Neural progenitor cell (in vitro differentiated cells): ENCODE results near the gene SUSD2.

ENCODE experiments used
- CTCF ChIP-seq: fragments of 200-600 bp; sonication (generic); IDR thresholded peaks from 2 replicates; pipeline ENCODE4 v1.5.1; 2017; ENCODE audit warnings: antibody characterized with exemption, mild to moderate bottlenecking
- EZH2 ChIP-seq: fragments of 200-600 bp; sonication (generic); IDR thresholded peaks from 2 replicates; pipeline ENCODE4 v1.6.1; 2017; ENCODE audit warnings: antibody characterized with exemption, mild to moderate bottlenecking, moderate library complexity

GRCh38 chr22:24183321-24184031, 2.2 kb downstream of the SUSD2 start:
- TF ChIP-seq CTCF (no peak), EZH2 (no peak)
